Subcutaneous abdominal adipose tissue (tissue), 5 donors: Measurements from ENCODE around the gene FMN2.

Experiments used
- H3K27ac ChIP-seq: one replicate; pipeline ENCODE4 v1.7.0; 2013; ENCODE audit warnings: low read depth, mild to moderate bottlenecking, inconsistent platforms, low read length, moderate library complexity
- H3K27me3 ChIP-seq, 5 donors: one replicate each; pipeline ENCODE4 v1.7.0; 2013; ENCODE audit warnings: low read length in 5 of 5, inconsistent platforms in 1 of 5; ENCODE audit not compliant: control insufficient read depth in 5 of 5, insufficient read depth in 4 of 5
- H3K36me3 ChIP-seq, 5 donors: one replicate each; pipeline ENCODE4 v1.7.0; 2013; ENCODE audit warnings: low read length in 5 of 5; ENCODE audit not compliant: control insufficient read depth in 5 of 5, insufficient read depth in 5 of 5
- H3K4me1 ChIP-seq, 5 donors: one replicate each; pipeline ENCODE4 v1.7.0; 2013; ENCODE audit warnings: low read length in 5 of 5, mild to moderate bottlenecking in 3 of 5, moderate library complexity in 1 of 5; ENCODE audit not compliant: control insufficient read depth in 5 of 5, insufficient read depth in 5 of 5
- H3K4me3 ChIP-seq, 5 donors: one replicate each; pipeline ENCODE4 v1.7.0; 2013; ENCODE audit warnings: low read length in 5 of 5, low read depth in 1 of 5
- H3K9ac ChIP-seq, 5 donors: one replicate each; pipeline ENCODE4 v1.7.0; 2013; ENCODE audit warnings: low read length in 5 of 5, mild to moderate bottlenecking in 4 of 5, moderate library complexity in 3 of 5
- H3K9me3 ChIP-seq, 5 donors: one replicate each; pipeline ENCODE4 v1.7.0; 2013; ENCODE audit warnings: low read length in 5 of 5; ENCODE audit not compliant: control insufficient read depth in 5 of 5
- donor health status: healthy.
- donor health status: healthy.
- donor health status: healthy.
- donor health status: healthy.
- donor health status: healthy.

Gene FMN2

GRCh38 chr1:240237305-240237721 lies 145.6 kb downstream of the FMN2 start:
- H3K9ac ChIP-seq: no peak overlapping the region
- H3K4me1 ChIP-seq: no peaks in the 10 kb centered on the region
- no peak overlapping the region for H3K27ac ChIP-seq
- no peaks in the 10 kb centered on the region for H3K27me3 ChIP-seq
- H3K4me3 ChIP-seq: no peak overlapping the region
- H3K9me3 ChIP-seq: no peaks in the 10 kb centered on the region
- H3K36me3 ChIP-seq: no peaks in the 10 kb centered on the region

- no peaks in the 10 kb centered on the region for H3K9me3 ChIP-seq
- H3K9ac ChIP-seq: no peak overlapping the region
- H3K27ac ChIP-seq: no peak overlapping the region
- no peak overlapping the region for H3K4me3 ChIP-seq
- H3K27me3 ChIP-seq: no peaks in the 10 kb centered on the region
- no peaks in the 10 kb centered on the region for H3K36me3 ChIP-seq
- H3K4me1 ChIP-seq: no peaks in the 10 kb centered on the region
These were observed 147.6 kb downstream of the FMN2 start for GRCh38 chr1:240239309-240239708.

GRCh38 chr1:240241278-240241677 lies 149.6 kb downstream of the FMN2 start:
- Histone ChIP-seq H3K4me3 (no peak overlapping the region), H3K27ac (no peak overlapping the region), H3K9ac (no peak overlapping the region), H3K36me3 (no peaks in the 10 kb centered on the region), H3K4me1 (no peaks in the 10 kb centered on the region), H3K27me3 (no peaks in the 10 kb centered on the region), H3K9me3 (no peaks in the 10 kb centered on the region)

- Histone ChIP-seq H3K4me3 (no peak overlapping the region), H3K4me1 (no peaks in the 10 kb centered on the region), H3K27ac (no peak overlapping the region), H3K36me3 (no peaks in the 10 kb centered on the region), H3K9ac (no peak overlapping the region), H3K27me3 (no peaks in the 10 kb centered on the region), H3K9me3 (no peaks in the 10 kb centered on the region)
These were observed 151.0 kb downstream of the FMN2 start for GRCh38 chr1:240242601-240243144.

- Histone ChIP-seq H3K9me3 (peaks cover 0 to 3% (median 0%) of the 10 kb centered on the region in 5 donors), H3K36me3 (no peaks in the 10 kb centered on the region), H3K4me1 (no peaks in the 10 kb centered on the region), H3K27ac (no peak overlapping the region), H3K27me3 (no peaks in the 10 kb centered on the region), H3K4me3 (no peak overlapping the region), H3K9ac (no peak overlapping the region)
These were observed 153.4 kb downstream of the FMN2 start for GRCh38 chr1:240244968-240245628.

- H3K9me3 ChIP-seq: peaks cover 0 to 3% (median 0%) of the 10 kb centered on the region in 5 donors
- no peak overlapping the region for H3K9ac ChIP-seq
- H3K4me1 ChIP-seq: no peaks in the 10 kb centered on the region
- no peak overlapping the region for H3K27ac ChIP-seq
- H3K27me3 ChIP-seq: no peaks in the 10 kb centered on the region
- no peaks in the 10 kb centered on the region for H3K36me3 ChIP-seq
- no peak overlapping the region for H3K4me3 ChIP-seq
These were observed 153.9 kb downstream of the FMN2 start for GRCh38 chr1:240245629-240246020.

- Histone ChIP-seq H3K27me3 (no peaks in the 10 kb centered on the region), H3K4me3 (no peak overlapping the region), H3K4me1 (no peaks in the 10 kb centered on the region), H3K9me3 (peaks cover 0 to 3% (median 0%) of the 10 kb centered on the region in 5 donors), H3K36me3 (no peaks in the 10 kb centered on the region), H3K27ac (no peak overlapping the region), H3K9ac (no peak overlapping the region)
These were observed 156.2 kb downstream of the FMN2 start for GRCh38 chr1:240247899-240248298.

GRCh38 chr1:240254006-240254405 lies 162.3 kb downstream of the FMN2 start:
- Histone ChIP-seq H3K4me1 (no peaks in the 10 kb centered on the region), H3K9ac (no peak overlapping the region), H3K27ac (no peak overlapping the region), H3K36me3 (no peaks in the 10 kb centered on the region), H3K9me3 (peaks cover 0 to 14% (median 7%) of the 10 kb centered on the region in 5 donors), H3K27me3 (no peaks in the 10 kb centered on the region), H3K4me3 (no peak overlapping the region)

GRCh38 chr1:240254778-240255291 lies 163.2 kb downstream of the FMN2 start:
- Histone ChIP-seq H3K9ac (no peak overlapping the region), H3K4me1 (no peaks in the 10 kb centered on the region), H3K9me3 (peaks cover 0 to 13% (median 7%) of the 10 kb centered on the region in 5 donors), H3K36me3 (no peaks in the 10 kb centered on the region), H3K4me3 (no peak overlapping the region), H3K27ac (no peak overlapping the region), H3K27me3 (no peaks in the 10 kb centered on the region)

- peaks cover 0 to 13% (median 7%) of the 10 kb centered on the region in 5 donors for H3K9me3 ChIP-seq
- H3K36me3 ChIP-seq: no peaks in the 10 kb centered on the region
- no peaks in the 10 kb centered on the region for H3K4me1 ChIP-seq
- H3K4me3 ChIP-seq: no peak overlapping the region
- H3K27ac ChIP-seq: no peak overlapping the region
- no peak overlapping the region for H3K9ac ChIP-seq
- no peaks in the 10 kb centered on the region for H3K27me3 ChIP-seq
These were observed 164.2 kb downstream of the FMN2 start for GRCh38 chr1:240255922-240256321.
